HG03196 (cell line): Measurements from ENCODE around the gene FN1.

Experiments
- ATAC-seq: cut with Tn5 transposase; IDR thresholded peaks from one replicate; pipeline ENCODE4 v1.9.1; 2021; ENCODE audit not compliant: unreplicated experiment

Gene FN1

DNA sequence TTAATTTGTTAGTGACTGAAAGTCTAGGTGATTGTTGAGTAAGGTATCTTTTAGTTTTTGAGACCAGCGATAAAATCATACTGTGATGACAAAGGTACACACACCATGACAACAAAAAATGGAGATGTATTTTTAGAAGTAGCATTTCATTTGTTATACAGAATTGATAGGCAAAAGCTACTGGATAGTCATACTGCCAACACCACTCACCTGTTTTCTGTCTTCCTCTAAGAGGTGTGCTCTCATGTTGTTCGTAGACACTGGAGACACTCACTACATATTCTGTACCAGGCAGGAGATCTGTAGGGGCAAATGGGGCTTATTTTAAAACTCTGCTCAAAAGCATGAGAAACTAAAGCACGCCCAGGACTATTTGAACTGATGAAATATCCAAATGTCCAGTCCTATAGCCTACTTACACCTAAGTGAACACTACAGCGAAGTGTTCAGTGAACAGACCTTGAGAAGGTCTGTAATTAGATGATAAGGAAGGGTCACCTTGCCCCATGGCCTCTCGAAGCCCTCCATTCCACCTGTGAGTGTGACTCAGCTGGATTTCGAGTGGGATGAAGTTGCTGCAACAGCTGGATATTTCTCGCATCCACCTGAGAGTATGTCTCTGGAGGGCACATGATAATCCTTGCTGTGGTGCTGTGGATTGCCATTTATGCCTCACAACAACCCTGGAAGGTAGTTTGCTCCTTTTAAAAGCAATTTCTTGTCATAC is 47.7 kb downstream of the FN1 start:
- no peak for ATAC-seq

DNA sequence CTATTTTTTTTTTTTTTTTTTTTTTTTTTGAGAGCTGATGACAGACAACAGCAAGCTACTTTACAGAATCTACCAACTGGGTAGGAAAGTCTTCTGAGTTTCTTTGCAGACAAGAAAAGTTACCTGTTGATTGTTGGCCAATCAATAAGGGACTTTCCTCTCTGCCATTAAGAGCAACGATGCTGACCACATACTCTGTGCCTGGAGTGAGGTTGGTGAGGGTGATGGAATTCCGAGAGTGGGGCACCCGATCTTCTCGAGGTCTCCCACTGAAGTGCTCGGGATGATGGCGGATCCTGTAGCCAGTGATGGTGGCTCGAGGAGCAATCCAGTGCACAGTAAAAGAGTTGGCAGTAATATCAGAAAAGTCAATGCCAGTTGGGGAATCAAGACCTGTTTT is 49.3 kb downstream of the FN1 start:
- ATAC-seq, result no peak

- ATAC-seq, result no peak
Measured at GRCh38 chr2:215384710-215385109, 51.2 kb downstream of the FN1 start.

DNA sequence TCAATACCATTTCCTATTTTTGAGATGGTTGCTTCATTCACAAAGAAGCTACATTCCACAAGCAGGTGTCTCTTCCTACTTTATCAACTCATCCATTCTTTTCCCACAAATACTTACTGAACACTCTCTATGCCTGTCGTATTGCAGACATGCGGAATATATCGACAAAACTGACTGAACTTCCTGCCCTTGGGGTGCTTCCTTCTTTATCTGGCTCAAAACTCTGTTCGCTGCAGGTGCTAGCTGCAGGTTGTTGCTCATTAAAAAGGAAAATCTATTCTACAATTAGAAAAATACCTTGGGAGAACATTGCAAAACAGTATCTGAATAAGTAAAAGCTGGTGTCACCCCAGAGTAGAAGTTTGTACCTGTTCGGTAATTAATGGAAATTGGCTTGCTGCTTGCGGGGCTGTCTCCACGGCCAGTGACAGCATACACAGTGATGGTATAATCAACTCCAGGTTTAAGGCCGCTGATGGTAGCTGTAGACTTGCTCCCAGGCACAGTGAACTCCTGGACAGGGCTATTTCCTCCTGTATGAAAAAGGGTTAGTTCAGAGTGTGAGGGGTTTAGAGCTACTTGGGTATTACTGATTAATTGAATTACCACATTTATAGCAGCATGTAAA is 52.1 kb downstream of the FN1 start:
- no peak for ATAC-seq

GRCh38 chr2:215382480-215382879 is 53.4 kb downstream of the FN1 start:
- no peak for ATAC-seq

GRCh38 chr2:215382011-215382410 is 53.9 kb downstream of the FN1 start:
- ATAC-seq, result no peak

- ATAC-seq, result no peak
Measured at GRCh38 chr2:215380699-215381098, 55.2 kb downstream of the FN1 start.

- no peak for ATAC-seq
Measured at GRCh38 chr2:215379948-215380347, 55.9 kb downstream of the FN1 start.

DNA sequence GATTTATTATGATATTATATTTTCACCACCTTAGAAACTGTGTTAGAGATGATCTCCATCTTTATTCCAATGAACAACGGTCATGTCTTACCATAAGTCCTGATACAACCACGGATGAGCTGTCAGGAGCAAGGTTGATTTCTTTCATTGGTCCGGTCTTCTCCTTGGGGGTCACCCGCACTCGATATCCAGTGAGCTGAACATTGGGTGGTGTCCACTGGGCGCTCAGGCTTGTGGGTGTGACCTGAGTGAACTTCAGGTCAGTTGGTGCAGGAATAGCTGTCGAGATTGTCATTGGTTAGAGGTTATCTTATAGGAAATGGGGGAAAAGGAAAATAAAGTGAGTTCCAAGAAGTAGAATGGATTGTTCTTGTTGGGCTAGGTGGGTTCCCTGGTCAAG is 56.8 kb downstream of the FN1 start:
- ATAC-seq, result no peak

DNA sequence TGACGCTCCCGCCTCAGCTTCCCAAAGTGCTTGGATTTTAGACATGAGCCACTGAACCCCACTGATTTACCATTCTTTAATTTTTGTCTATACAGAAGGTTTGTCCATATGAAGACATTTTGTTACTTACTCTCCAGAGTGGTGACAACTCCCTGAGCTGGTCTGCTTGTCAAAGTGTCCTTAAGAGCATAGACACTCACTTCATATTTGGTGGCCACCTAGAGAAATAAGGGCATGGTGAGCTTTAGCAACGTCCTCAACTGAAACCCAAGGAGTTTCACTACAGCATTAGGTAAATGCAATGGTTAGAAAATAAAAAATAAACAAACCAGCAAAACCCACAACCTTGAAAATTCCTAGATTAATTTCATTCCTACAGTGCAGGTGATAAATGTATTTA is 57.8 kb downstream of the FN1 start:
- no peak for ATAC-seq

GRCh38 chr2:215377283-215377682 is 58.6 kb downstream of the FN1 start:
- ATAC-seq, result no peak

DNA sequence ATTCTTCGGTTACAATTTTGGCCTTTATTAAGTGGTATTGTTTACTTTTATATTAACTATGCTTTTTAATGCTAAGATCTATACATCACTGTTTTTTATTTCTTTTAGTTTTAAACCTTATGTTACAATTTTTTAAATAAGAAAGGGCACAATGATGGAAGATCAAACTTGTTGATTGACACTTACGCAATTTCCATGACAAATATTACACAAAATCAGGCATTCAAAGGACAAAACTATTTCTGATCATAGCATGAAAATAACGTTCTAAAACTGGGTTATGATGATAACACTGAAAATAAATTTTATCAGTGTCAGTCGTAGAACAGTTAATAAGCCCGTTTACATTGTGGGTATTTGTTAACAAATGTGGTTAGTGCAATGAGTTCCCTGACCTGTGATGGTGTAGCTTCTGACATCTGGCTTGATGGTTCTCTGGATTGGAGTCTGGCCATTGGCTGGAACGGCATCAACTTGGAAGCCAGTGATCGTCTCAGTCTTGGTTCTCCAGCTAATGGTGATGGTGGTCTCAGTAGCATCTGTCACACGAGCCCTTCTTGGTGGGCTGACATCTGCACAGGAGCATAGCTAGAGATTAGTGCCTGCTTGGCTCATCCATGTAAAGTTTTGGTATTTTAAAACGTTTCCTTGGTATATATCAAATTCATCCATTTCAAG is 59.6 kb downstream of the FN1 start:
- ATAC-seq, result no peak

- no peak for ATAC-seq
Measured at GRCh38 chr2:215375467-215375830, 60.4 kb downstream of the FN1 start.

GRCh38 chr2:215374642-215375466 is 61.0 kb downstream of the FN1 start:
- ATAC-seq, result no peak

DNA sequence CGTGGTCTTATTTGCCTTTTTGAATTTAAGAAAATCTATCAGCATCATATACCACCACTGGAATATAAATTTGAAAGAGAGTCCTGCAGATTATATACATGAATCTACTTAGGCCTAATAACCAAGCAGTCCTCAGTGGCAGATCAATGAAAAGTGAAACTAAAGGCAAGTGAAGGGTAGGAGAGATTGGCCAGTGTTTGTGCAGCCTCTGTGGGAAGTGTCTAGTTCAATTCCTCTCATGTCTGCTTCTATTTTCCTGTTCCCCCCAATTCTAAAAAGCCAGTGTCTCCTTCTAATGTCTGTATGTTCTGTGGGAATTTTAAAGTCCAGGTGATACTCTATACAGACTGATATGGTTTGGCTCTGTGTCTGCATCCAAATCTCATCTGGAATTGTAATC is 61.9 kb downstream of the FN1 start:
- no peak for ATAC-seq

- ATAC-seq, result no peak
Measured at GRCh38 chr2:215372968-215373649, 62.8 kb downstream of the FN1 start.

- ATAC-seq, result no peak
Measured at GRCh38 chr2:215371915-215372897, 63.7 kb downstream of the FN1 start.

DNA sequence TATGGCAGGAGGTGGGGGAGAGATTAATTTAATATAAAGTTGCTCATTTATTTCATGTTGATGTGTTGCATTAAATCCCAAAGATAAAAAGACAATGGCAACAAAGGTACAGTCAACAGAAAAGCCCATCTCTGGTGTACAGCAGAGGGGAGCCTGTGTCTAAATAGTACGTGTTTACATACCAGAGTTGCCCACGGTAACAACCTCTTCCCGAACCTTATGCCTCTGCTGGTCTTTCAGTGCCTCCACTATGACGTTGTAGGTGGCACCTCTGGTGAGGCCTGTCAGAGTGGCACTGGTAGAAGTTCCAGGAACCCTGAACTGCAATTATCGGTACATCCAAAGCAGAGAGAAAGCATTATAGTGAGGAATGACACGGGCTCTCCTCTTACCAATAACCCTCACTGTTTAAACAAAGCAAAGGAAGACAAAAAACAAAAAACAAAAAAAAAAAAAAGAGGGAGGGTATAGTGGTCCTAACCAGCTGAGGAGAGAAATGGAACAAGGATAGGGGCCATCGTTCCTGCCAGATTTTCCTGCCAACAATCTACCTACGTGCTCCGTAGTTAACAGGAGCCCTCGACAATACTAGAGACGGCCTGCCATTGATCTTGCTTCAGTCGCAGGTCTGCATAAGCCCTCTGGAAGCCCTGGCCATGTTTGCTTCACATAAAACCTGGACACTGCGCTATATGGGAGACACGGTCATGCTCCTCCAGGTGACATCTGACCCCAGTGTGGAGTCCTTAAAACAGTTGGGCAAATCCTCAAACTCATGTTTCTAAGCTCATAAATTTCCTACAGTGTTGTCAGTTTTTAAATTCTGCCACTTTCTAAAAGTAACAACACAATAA is 65.5 kb downstream of the FN1 start:
- no peak for ATAC-seq
